HepG2 (cell line): Measurements from ENCODE around the gene SLC35B2. TPM values are rescaled to one million over a fixed set of nuclear protein-coding genes. Genes with fewer than 3 reads are reported as not detected.

Experiments
- HNF4A ChIP-seq: sonication (generic); formaldehyde crosslinking; IDR thresholded peaks from 2 replicates; pipeline ENCODE4 v1.4.0; 2020; ENCODE audit warnings: missing genetic modification reagents
- MAF1 ChIP-seq: sonication (generic); formaldehyde crosslinking; IDR thresholded peaks from 2 replicates; pipeline ENCODE4 v1.5.0; 2020; ENCODE audit warnings: missing genetic modification reagents, borderline replicate concordance
- MIER3 ChIP-seq: IDR thresholded peaks from 2 replicates; pipeline ENCODE4 v1.6.1; 2016; ENCODE audit warnings: missing compliant biosample characterization, borderline replicate concordance
- POLR2G ChIP-seq: fragments of 200-400 bp; formaldehyde crosslinking; IDR thresholded peaks from 2 replicates; pipeline ENCODE4 v1.6.1; 2018; ENCODE audit warnings: mild to moderate bottlenecking, low read depth, low read length, moderate library complexity
- PTBP1 ChIP-seq: fragments of 200-400 bp; formaldehyde crosslinking; IDR thresholded peaks from 2 replicates; pipeline ENCODE4 v1.6.1; 2018; ENCODE audit warnings: low read length, low read depth; ENCODE audit not compliant: poor library complexity, severe bottlenecking
- XBP1 ChIP-seq: sonication (generic); formaldehyde crosslinking; IDR thresholded peaks from 2 replicates; pipeline ENCODE4 v1.5.0; 2020; ENCODE audit warnings: missing genetic modification reagents
- ZBTB43 ChIP-seq: sonication (generic); formaldehyde crosslinking; conservative IDR thresholded peaks from 2 replicates; pipeline ENCODE4 v1.4.0; 2020; ENCODE audit warnings: missing genetic modification reagents
- ZFP82 ChIP-seq: sonication (generic); formaldehyde crosslinking; IDR thresholded peaks from 2 replicates; pipeline ENCODE4 v1.5.1; 2020; ENCODE audit warnings: mild to moderate bottlenecking, missing genetic modification reagents, borderline replicate concordance
- ZNF142 ChIP-seq: sonication (generic); formaldehyde crosslinking; IDR thresholded peaks from 2 replicates; pipeline ENCODE4 v1.4.0; 2020; ENCODE audit warnings: missing genetic modification reagents
- ZNF3 ChIP-seq: IDR thresholded peaks from 2 replicates; pipeline ENCODE4 v1.7.0; 2017; ENCODE audit warnings: inconsistent platforms
- ZNF674 ChIP-seq: sonication (generic); formaldehyde crosslinking; IDR thresholded peaks from 2 replicates; pipeline ENCODE4 v1.5.0; 2020; ENCODE audit warnings: low read depth, mild to moderate bottlenecking, missing genetic modification reagents
- polyA plus RNA-seq, 8 experiments: library from polyadenylated mRNA; depleted of rRNA in 3 of 8; stranded (reverse) in 7 of 8; unstranded in 1 of 8; fragments of >200 nt; fragmentation: Illumina TruSeq in 4 of 8; extraction: Trizol in 4 of 8; gene quantifications; 2 replicates each; pipeline versions ENCODE4 v1.2.1 to v1.2.3, GENCODE V29; 2011 to 2016; ENCODE audit warnings: low read depth in 4 of 8, missing spikeins in 1 of 8, mixed read lengths in 1 of 8; ENCODE audit not compliant: insufficient read depth in 1 of 8
- total RNA-seq, 5 experiments: library from RNA; depleted of rRNA; stranded (reverse); fragments of >200 nt; fragmentation: Illumina TruSeq; extraction: Trizol; gene quantifications; 2 replicates each; pipeline ENCODE4 v1.2.3, GENCODE V29; 2016; ENCODE audit warnings: low read depth in 1 of 5
- TF ChIP-seq, protein P1 (sequence below): sonication (generic); formaldehyde crosslinking; IDR thresholded peaks from 2 replicates; pipeline ENCODE4 v1.5.0; 2020; ENCODE audit warnings: missing genetic modification reagents

The SLC35B2 gene
- total and polyA plus RNA-seq, 2 of the 13 experiments (the other 11 are each of a cell fraction or from before 2014, with no cell fraction given) = 61.1 to 148 TPM

DNA sequence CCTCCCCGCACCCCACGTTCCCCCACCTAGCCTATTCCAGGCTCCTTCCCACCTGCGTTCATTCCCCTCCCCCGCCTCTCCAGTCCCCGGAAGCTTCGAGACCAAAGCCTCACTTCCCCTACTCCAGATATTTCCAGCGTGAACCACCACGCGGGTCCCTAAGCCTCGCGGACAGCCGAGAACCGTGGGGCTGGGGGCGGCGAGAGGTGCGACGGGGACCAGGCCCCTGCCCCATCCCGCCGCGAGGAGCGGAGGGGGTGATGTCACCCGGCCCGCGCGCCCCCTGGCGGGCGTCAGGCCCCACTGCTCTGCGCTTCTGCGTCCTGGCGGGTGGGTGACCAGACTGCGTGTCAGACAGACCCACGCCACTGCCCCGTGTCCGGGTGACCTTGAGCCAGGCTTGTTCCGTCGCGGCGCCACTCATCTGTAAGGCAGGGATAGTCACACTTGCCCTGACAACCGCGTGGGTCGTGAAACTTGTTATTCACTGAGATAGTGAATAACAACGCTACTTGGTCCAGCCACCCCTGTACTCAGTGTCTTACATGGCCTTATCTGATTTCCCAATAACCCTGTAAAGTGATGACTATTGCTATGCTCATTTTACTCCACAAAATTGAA lies 19.4 kb downstream of the SLC35B2 start (continued):
- TF ChIP-seq ZBTB43 (CRISPR knock-in tag) = peak; percentile 59; the same call in 1 of the 2 replicates
- TF ChIP-seq ZNF142 = peak; percentile 49; the same call in 1 of the 2 replicates
- TF ChIP-seq ZNF3 (CRISPR knock-in tag) = no peak
- TF ChIP-seq MIER3 (CRISPR knock-in tag) = 0 out of 2 replicates have a peak, but pooled peaks have one; percentile 6
- peak; percentile 80 for TF ChIP-seq POLR2G
- TF ChIP-seq ZFP82 (CRISPR knock-in tag) = 0 out of 2 replicates have a peak, but pooled peaks have one; percentile 45
- no peak for TF ChIP-seq XBP1
- TF ChIP-seq ZNF674 = no peak
- TF ChIP-seq MAF1 (CRISPR knock-in tag) = 0 out of 2 replicates have a peak, but pooled peaks have one; percentile 19
- TF ChIP-seq HNF4A (CRISPR knock-in tag) = peak; percentile 12; the same call in 1 of the 2 replicates
- TF ChIP-seq, protein P1, sequence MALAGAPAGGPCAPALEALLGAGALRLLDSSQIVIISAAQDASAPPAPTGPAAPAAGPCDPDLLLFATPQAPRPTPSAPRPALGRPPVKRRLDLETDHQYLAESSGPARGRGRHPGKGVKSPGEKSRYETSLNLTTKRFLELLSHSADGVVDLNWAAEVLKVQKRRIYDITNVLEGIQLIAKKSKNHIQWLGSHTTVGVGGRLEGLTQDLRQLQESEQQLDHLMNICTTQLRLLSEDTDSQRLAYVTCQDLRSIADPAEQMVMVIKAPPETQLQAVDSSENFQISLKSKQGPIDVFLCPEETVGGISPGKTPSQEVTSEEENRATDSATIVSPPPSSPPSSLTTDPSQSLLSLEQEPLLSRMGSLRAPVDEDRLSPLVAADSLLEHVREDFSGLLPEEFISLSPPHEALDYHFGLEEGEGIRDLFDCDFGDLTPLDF (CRISPR knock-in tag) = no peak
- TF ChIP-seq PTBP1 = peak; percentile 99
